Inferior parietal cortex (tissue), 1 donor: ENCODE results near the gene HOXA6.

Experiments
- DNase-seq: peaks from one replicate; pipeline ENCODE4 v3.0.0-alpha.2; 2016; ENCODE audit errors: extremely low spot score

Gene HOXA6

GRCh38 chr7:27123477-27124053, 24.0 kb downstream of the HOXA6 start:
- DNase-seq: no peak

- DNase-seq: no peak
These were observed 24.5 kb downstream of the HOXA6 start for GRCh38 chr7:27123007-27123476.

- no peak for DNase-seq
These were observed 25.3 kb downstream of the HOXA6 start for GRCh38 chr7:27122077-27122910.

GRCh38 chr7:27121684-27122076, 25.9 kb downstream of the HOXA6 start:
- DNase-seq: no peak

- no peak for DNase-seq
These were observed 28.1 kb downstream of the HOXA6 start for GRCh38 chr7:27119412-27119911.

GRCh38 chr7:27118580-27118979, 29.0 kb downstream of the HOXA6 start:
- DNase-seq: no peak

- DNase-seq: no peak
These were observed 29.6 kb downstream of the HOXA6 start for GRCh38 chr7:27117887-27118491.

- no peak for DNase-seq
These were observed 30.4 kb downstream of the HOXA6 start for GRCh38 chr7:27116962-27117886.

- DNase-seq: no peak
These were observed 31.3 kb downstream of the HOXA6 start for GRCh38 chr7:27116031-27116961.

GRCh38 chr7:27115221-27116026, 32.1 kb downstream of the HOXA6 start:
- DNase-seq: no peak

- no peak for DNase-seq
These were observed 32.7 kb downstream of the HOXA6 start for GRCh38 chr7:27114881-27115220.

GRCh38 chr7:27113991-27114769, 33.4 kb downstream of the HOXA6 start:
- DNase-seq: no peak

- no peak for DNase-seq
These were observed 34.3 kb downstream of the HOXA6 start for GRCh38 chr7:27112955-27113949.

- DNase-seq: no peak
These were observed 35.2 kb downstream of the HOXA6 start for GRCh38 chr7:27112361-27112760.

GRCh38 chr7:27111751-27112277, 35.8 kb downstream of the HOXA6 start:
- no peak for DNase-seq

- DNase-seq: no peak
These were observed 36.4 kb downstream of the HOXA6 start for GRCh38 chr7:27111042-27111750.
